MV-4-11 (cell line): ENCODE data around the gene NAGLU.
A peak's percentile ranks its signal among the peaks of the same experiment; 100 is the strongest.

Source experiments
- DNase-seq: peaks from one replicate; lab custom pipeline; 2025; lab: John Stamatoyannopoulos, UW

Gene NAGLU

DNA sequence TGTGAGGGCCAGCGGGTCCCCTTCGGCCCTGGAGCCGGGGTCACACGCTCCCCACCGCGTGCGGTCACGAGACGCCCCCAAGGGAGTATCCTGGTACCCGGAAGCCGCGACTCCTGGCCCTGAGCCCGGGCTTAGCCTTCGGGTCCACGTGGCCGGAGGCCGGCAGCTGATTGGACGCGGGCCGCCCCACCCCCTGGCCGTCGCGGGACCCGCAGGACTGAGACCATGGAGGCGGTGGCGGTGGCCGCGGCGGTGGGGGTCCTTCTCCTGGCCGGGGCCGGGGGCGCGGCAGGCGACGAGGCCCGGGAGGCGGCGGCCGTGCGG is at the start of gene NAGLU:
TSS of gene NAGLU (plus strand) at position 194 of the 324 bp plus-strand sequence. CDS start at position 226, 32 bp downstream.
- DNase-seq = peak; percentile 80

DNA sequence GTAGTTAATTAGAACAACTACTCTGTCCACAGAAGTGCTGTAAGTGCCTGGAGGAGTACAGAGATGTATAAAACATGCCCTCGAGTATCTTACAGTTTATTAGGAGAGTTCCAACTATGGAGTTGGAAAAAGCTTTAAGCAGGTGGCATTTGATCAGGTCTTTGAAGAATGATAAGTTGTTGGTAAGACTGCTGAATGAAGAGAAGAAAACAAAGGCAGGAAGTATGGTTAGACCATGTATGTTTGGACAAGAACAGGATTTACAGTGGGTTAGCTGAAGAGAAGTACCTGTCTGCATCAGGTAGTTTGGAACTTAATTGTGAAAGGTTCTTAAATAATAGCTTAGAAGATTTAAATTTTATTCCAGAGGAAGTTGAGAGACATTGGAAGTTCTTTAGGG is 48.0 kb upstream of the NAGLU start:
- DNase-seq = no peak

DNA sequence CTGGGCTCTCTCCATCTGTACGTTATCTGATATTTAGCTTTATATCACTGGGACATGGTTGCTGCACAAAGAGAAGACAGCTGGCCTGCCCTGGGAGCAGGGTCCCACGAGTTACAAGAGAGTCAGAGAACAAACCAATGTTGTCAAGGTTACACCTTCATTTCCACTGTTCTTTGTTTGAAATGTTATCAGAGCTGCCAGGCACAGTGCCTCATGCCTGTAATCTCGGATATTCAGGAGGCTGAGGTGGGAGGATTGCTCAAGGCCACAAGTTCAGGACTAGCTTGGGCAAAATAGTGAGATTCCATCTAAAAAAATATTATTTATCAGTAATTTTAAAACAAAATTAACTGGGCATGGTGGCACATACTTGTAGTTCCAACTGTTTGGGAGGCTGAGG is 42.7 kb upstream of the NAGLU start:
- no peak for DNase-seq

DNA sequence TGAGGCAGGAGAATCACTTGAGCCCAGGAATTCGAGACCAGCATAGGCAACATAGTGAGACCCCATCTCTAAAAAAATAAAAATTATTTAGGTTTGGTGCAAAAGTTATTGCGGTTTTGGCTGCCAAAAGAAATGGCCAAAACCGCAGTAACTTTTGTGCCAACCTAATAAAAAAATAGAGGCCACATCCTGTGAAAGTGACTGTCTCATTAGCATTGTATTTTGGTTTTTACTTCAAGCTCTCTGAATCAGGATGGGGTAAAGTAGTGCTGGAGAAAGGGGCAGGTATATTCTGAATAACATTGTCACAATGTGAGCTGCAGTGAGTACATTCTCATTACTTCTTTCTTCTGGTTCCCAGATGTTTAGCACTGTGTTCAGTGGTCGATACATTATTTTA is 41.4 kb upstream of the NAGLU start:
- no peak for DNase-seq

DNA sequence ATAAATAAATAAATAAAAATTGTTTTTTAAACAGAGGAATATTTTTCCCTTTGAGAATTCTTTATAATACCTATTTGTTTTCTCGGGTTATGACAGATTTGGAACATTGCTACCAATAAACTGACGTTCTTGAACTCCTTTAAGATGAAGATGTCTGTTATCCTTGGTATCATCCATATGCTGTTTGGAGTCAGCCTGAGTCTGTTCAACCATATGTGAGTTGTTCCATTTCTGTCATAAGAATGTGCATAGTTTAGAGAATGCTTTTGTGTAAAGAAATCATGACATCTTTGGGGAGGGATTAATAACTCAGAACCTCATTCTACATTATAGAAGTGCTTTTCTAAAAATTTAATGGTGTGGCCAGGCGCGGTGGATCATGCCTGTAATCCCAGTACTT is 37.2 kb upstream of the NAGLU start:
- no peak for DNase-seq

DNA sequence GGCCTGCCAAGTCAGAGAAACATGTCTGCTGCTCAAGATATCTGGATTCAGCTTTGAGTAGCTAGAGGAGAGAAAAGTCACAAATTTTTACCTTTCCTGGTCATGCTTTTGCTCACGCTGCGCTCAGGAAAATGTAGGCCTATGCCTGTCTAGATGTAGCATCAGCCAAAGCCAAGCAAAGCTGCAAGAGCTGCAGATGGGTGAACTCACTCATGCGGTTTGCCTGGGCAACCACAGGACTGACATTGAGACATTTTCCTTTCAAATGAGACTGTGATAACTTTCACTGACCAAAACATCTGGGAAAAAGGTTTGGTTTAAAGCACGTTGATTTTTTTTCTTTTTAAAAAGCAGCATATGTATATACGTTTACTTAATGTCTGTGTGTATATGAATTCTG is 34.0 kb upstream of the NAGLU start:
- peak; percentile 61 for DNase-seq

DNA sequence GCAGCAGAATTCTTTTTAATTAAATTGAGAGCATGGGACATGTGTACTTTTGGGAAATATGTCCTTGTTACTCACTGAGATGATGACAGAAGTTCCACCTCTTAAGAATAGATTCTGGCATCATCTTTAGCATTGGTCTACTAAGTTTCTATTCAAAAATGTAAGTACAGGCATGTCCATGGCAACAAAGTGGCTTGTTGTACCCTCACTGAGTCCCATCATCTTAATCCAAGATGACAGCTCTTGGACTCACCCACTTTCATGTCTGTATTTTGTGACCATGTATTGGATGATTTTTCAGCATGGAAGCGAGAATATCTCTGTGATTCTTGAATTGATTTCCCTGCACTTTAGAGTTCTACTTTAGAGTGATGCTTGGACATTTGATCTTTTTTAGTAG is 33.1 kb upstream of the NAGLU start:
- no peak for DNase-seq

DNA sequence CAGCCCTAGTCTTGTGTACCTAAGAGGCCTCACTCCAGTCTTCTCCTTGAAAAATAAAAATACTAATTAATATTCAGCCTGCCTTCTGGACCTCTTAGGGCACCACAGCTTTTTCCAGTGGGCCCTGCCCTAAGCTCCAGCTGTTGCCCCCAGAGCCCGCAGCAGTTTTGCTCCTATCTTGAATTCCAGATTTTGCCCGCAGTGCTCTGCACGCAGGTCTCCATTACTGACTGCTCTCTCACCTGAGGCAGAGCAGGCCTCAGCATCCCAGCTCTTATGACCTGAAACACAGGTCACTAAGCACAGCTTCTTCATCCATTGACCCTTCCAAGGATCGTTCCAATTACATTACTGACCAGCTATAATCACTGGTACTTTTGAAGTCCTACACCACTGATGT is 28.4 kb upstream of the NAGLU start:
- DNase-seq = no peak

DNA sequence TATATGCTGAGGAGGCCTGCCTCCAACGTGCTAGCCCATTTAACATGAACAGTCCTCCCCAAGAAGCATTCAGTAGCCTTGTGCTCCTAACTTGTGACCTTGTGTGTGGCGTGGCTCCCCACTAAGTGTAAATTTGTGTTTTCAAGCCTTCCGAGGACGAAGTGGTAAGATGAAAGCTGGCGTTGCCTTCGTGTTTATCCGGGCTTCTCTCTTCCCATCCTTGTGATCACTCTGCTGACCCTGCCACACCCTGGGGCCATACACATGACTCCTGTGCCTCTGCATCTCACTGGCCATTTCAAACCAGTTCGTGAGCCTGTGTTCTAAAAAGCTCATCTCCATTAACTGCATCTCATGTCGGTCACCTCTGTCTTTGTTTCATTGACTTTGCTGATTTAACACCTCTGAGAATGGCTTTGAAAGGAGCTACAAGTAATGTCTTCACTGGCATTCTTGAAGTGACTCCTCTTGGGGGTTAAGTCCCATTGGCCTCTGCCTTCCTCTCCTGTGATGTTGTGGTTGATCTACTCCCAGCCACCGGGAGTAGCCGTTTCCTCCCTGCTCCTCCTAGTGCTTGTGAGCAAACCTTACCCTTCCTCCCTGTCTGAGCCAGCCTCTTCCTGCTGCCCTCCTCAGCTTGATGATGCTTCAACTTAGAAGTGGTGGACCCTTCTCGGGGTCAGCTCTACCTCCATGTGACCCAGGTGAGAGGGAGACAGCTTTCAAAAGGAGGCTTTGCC is 27.4 kb upstream of the NAGLU start:
- DNase-seq = peak; percentile 51

DNA sequence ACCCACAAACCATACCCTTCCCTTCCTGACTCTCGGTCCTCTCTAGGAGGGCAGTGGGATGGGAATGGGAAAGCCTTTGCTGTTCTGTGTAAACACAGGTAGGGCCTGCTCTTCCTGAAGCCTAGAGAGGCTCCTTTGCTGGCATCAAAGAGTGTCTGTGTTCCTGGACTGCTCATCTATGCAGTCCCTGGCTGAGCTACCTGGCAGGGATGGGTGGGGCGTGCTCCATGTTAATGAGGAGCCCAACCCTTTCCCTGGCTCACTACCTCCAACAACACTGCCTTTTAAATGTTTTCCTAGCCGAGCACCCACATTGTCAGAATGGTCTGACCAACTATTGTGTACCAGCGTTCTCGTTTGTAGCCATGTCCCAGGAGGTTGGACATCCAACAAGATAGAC is 26.6 kb upstream of the NAGLU start:
- DNase-seq = no peak

DNA sequence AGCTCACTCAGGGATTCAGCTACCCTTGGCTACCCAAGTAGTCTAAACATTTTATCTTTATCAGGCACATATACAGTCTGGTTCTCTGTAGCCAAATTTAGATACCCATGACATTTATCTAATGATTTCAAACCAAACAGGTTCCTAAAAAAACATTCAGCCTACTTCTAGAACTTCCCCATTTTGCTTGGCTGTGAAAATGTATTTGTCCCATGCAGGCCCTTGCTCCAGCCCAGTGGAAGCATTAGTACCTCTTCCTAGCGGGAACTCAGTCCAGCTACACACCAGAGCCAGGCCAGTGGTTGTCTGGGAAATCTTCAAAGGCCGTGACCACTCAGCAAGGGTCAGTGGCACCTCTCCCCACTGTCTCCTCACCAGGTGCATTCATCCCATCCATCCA is 26.2 kb upstream of the NAGLU start:
- DNase-seq = peak; percentile 25

DNA sequence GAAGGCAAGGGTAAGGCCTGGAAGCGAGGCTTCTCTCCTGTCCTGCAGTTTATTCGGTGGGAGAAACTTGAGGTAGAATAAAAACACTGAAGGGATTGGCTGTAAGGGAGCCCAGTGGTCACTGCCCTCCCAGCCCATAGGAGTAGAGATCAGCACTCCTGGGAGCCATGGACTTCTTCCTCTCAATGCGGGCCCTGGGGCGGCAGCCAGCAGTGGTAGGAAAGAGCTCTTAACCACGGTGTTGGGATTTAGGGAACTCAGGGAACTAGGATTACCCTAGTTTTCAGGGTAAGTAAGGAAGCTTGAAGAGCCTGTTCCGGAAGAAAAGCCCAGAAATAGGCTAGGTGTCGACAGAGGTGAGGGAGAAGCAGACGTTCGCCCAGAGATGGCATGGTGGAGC is 23.8 kb upstream of the NAGLU start:
- no peak for DNase-seq

DNA sequence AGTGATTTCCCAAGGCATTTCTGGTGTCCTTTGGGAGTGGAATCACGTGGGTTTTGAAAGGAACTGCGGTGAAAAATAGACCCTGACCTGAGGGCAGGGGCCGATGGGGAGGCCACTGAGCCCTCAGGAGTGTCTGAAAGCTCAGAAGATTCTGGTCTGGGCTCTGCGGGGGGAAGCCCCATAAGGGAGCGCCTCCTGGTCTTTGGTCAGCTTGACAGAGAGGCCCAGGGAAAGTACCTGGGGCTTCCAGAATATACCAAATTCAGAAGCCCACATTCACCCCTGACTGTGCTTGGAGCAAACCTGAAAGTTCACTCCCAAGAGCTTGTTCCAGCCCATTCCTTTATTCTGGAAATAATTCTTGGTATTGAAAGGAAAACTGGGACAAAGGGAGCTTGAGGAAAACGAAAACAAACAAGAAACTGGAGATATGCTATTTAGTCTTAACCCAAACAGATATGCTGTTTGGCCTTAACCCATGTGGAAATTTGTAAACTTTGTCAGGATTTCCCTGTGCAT is 23.2 kb upstream of the NAGLU start:
- no peak for DNase-seq

DNA sequence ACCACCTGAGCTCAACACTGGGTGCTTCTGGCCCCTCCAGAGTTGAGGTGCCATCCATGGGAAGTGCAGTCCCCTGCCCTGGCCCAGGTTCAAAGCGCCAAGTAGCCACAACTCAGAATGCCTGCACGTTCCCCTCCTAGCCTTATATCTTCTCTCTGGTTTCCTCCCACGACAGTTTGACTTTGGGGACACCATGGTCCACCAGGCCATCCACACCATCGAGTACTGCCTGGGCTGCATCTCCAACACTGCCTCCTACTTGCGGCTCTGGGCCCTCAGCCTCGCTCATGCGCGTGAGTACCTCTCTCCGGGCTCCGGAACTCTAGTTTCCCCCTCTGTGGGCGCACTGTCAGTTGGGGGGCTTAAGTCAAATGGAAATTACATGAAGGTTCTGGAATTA is 22.4 kb upstream of the NAGLU start:
- DNase-seq = no peak

DNA sequence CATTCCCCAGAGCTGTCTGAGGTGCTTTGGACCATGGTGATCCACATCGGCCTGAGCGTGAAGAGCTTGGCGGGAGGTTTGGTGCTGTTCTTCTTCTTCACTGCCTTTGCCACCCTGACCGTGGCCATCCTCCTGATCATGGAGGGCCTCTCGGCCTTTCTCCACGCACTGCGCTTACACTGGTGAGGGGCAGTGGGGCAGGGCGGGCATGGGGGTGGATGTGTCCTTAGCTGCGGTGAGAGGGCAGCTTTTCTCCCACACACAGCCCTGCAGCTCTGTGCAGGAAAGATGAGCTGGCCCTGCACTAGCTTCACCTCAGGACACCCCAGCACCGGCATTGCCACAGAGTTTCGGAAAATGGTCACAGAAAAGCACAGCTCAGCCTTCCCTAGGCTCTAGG is 21.8 kb upstream of the NAGLU start:
- no peak for DNase-seq

DNA sequence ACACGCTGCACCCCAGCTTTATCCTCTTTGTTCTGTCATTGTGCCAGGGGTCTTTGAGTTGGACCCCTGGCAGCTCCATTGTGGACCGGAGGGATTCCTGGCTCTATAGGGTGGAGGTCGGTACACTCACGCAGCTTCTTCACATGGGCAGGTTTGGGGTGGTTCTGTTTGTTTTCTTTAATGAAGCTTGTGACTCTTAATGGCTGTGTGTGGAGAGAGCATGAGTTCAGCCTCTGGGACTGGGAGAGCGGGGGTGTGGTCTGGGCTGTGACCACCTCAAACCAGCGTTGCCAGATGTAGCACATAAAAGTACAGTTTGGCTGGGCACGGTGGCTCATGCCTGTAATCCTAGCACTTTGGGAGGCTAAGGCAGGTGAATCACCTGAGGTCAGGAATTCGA is 21.2 kb upstream of the NAGLU start:
- DNase-seq = no peak

DNA sequence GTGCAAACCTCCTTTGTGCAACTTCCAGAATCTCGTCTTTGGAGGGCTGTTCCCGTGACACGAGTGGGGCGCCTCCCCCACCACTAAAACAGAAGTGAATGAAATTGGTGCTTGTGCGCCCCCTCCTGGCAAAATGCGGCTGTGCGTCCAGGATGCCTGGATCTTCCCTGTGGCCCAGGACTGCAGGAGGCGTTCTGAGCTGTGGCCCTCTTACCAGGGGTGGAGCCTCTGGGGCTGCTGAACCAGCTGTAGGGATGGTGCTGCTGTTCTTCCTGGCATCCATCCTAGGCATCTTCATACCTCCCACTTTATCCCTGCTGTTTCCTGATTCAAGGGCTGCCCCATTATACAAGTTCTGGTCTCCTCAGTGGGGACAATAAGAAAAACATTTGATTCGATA is 18.5 kb upstream of the NAGLU start:
- DNase-seq = peak; percentile 70

DNA sequence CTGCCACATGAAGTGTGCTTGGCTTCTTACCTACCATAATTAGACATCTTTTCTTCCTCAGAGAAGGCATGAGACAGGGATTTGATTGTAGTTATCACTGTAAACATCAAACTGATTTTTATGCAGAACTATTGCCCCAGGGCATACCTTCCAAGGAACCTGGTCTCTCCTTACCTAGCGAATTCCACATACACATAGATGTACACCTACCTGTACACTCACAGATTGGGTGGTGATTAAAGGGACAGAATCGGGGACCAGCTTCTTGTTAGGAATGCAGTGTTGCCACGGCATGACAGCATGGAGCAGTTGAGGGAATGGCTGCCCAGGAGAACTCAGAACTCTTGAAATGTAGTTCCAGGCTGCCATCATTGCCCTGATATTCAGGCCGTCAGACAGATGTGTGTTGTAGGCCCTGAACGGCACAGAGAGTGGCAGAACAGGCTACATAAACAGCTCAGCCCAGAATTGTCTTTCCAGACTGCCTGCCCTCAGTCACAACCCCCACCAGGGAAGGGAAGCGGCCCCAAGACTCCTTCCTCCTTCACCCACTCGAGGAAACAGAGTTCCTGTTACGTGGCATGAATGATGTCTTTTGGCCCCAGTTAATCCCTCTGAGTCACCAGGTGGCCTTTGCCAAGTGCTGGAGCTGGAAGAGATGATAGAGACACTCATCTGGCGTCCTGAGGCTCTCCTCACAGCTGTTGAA is 17.8 kb upstream of the NAGLU start:
- DNase-seq = peak; percentile 92

DNA sequence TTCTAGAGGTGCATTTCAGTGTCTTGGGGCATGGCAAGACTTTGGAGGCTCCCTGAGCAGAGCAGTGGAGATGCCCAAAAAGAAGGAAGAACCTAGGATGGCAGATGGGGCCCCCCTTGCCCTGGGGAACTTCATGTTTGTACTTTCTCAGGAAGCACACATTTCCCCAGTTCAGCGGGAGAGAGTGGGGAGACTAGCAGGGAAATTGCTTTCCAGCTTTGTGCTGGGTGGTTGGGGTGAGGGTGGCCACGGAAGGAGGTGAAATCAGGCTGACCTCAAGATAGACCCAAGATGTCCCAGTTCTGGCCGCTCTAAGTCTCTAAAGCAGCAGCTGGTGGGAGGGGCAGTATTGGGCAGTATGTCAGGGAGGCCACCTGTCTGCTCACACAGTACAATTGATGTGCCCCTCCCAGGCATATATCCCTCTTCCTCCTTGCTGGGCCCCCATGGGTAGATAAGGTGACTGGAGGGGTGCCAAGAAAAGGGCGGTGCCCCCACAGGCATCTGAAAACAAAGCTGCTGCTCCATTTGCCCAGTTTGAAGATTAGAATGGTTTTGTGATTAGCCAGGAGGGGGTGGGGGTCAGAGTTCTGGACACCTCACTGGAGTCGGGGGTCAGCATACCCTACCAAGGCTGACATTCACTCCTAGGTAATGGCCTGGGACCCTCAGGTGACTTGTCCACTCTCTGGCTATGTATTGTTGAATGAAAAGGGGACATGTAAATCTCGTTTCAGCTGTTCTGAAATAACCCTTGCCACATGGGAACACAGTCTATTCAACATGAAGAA is 17.1 kb upstream of the NAGLU start:
- no peak for DNase-seq

DNA sequence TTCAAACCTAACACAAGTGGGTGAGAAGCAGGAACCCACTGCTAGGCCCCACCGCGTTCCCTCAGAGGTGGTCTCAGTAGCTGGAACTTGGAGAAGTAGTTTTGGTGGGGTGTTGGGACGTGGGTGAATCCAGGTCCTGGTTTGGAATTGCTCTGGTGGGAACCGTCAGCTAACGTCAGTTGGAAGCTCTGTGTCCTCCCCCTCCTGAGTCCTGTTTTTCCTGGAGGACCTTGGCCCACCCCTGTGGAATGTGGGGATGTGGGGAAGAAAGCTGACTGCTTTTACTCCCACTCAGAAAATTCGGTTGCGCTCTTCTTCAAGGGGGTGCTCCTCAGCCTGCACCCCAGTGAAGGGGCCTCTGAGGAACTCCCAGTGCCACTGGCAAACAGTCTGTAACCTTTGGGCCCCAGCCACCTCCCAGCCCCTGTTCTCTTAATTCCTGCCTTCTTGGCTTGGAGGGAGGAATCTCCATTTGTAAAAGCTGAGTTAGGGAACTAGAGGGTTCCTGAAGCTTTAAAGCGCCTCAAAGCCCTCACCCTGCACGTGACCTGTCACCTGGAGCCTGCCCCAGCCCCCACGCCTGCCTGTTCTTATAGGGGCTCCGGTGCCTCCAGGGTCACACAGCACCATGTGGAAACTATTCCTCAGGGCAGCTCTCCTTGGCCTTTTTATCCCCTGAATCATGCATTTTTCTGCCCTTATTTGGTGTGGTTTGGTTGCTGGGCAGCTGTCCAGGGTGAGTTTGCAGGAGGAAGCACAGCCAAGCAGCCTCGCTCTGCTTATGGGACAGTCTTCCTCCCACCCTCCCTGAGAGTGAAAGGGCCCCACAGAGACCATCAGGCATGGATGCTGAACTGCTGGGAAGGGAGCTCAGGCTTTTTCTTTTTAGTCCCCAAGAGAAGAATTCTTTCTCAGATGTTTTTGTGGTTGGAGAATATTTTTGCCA is 16.2 kb upstream of the NAGLU start:
- DNase-seq = peak; percentile 22

DNA sequence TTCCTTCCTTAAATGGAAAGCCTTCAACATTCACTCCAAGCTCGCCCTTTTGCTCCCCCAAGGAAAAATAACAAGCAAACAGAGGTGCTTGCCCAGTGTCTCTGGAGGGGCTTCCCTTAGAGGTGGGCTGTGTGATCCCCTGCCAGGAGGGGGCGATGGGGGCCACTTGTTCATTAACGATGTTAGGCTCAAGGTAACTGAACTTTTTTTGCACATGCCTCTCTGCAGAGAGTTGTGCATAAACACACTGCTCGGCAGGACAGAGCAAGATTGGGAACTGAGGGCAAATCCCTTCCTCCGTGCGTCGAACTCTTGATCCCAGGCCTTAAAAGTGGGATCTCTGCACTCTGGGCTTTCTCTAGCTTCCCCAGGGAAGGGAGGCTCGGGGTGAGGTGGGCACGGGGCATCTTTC is 15.5 kb upstream of the NAGLU start:
- DNase-seq = no peak

DNA sequence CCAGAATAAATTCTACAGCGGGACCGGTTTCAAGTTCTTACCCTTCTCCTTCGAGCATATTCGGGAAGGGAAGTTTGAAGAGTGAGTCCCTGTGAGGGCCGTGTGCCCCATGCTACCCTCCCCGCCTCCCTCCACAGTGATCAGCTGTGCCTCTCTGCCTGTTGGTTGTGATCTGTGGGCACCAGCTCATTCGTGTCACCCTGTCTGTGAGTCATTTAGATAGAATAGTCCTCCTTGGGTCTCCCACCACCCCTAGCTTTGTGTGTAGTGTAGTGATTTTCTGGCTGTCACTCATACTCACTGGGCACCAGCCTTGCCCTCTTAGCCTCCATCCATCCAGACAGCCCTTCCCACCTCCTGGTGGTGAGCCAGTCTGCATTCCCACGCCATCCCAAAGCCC is 15.0 kb upstream of the NAGLU start:
- DNase-seq = no peak
